Measurements from ENCODE around the gene KRTAP10-8. TPM values are rescaled to one million over a fixed set of nuclear protein-coding genes. Genes with fewer than 3 reads are reported as not detected.

KRTAP10-8 gene
- total RNA-seq, 1 experiment from 2014 or later: not detected

- H3K9me3 ChIP-seq (ENCODE audit: control insufficient read depth, insufficient read depth, low read depth, low read length): no peaks in the 10 kb centered on the region
- intact Hi-C loops (cut with micrococcal nuclease; ENCODE audit: unreplicated experiment): no loop called here
Measured at GRCh38 chr21:44589094-44589493, 22.8 kb upstream of the KRTAP10-8 start.

GRCh38 chr21:44589586-44590305 lies 22.1 kb upstream of the KRTAP10-8 start:
- ChIA-PET POLR2A (no interaction called here), CTCF (no interaction called here)
- intact Hi-C loops (cut with micrococcal nuclease; ENCODE audit: unreplicated experiment) (no loop called here), in situ Hi-C loops (cut with HindIII; ENCODE audit: low pct_unique_long_range_greater_than_20kb, low sequenced_read_pairs) (no loop called here)
- Histone ChIP-seq H3K36me3 (ENCODE audit: control insufficient read depth, insufficient read depth, low read length) (no peaks in the 10 kb centered on the region), H3K4me1 (ENCODE audit: control insufficient read depth, insufficient read depth, low read length) (no peaks in the 10 kb centered on the region), H3K27ac (ENCODE audit: low read length) (no peak overlapping the region), H3K27me3 (ENCODE audit: control insufficient read depth, insufficient read depth, low read length) (no peaks in the 10 kb centered on the region; the same call in none of the 2 replicates), H3K9me3 (ENCODE audit: control insufficient read depth, insufficient read depth, low read depth, low read length) (no peaks in the 10 kb centered on the region), H3K4me3 (ENCODE audit: low read depth in 2 of 2, low read length in 2 of 2) (no peak overlapping the region)
- TF ChIP-seq REST (IDR thresholded peaks at IDR 0.05; ENCODE audit: insufficient read depth in 1 of 2, low read depth in 2 of 2, low read length in 1 of 2) (no peak), CTCF (IDR thresholded peaks at IDR 0.05) (no peak), SIN3A (IDR thresholded peaks at IDR 0.05; ENCODE audit: borderline replicate concordance, insufficient read depth, low read depth, low read length) (no peak), TCF7L2 (IDR thresholded peaks at IDR 0.05; ENCODE audit: low read depth, low read length) (no peak), POLR2AphosphoS5 (IDR thresholded peaks at IDR 0.05; ENCODE audit: low read depth, low read length) (no peak)
- BruUV-seq (replicated peaks): no TSS peak
- ATAC-seq: peak; percentile 23; the same call in 1 of the 2 replicates
- DNase-seq (ENCODE audit: low read depth, low spot score): no peak

More at GRCh38 chr21:44589094-44589493, 22.8 kb upstream of the KRTAP10-8 start:
- in situ Hi-C loops (cut with HindIII; ENCODE audit: low pct_unique_long_range_greater_than_20kb, low sequenced_read_pairs): no loop called here
- Histone ChIP-seq H3K27me3 (ENCODE audit: control insufficient read depth, insufficient read depth, low read length) (peaks cover 4% of the 10 kb centered on the region), H3K36me3 (ENCODE audit: control insufficient read depth, insufficient read depth, low read length) (no peaks in the 10 kb centered on the region), H3K4me3 (ENCODE audit: low read depth in 2 of 2, low read length in 2 of 2) (no peak overlapping the region), H3K27ac (ENCODE audit: low read length) (no peak overlapping the region), H3K4me1 (ENCODE audit: control insufficient read depth, insufficient read depth, low read length) (no peaks in the 10 kb centered on the region)
- BruUV-seq (replicated peaks): no TSS peak
- TF ChIP-seq TCF7L2 (IDR thresholded peaks at IDR 0.05; ENCODE audit: low read depth, low read length): no peak
- TF ChIP-seq REST (IDR thresholded peaks at IDR 0.05; ENCODE audit: insufficient read depth in 1 of 2, low read depth in 2 of 2, low read length in 1 of 2): no peak
- TF ChIP-seq SIN3A (IDR thresholded peaks at IDR 0.05; ENCODE audit: borderline replicate concordance, insufficient read depth, low read depth, low read length): no peak
- no peak for TF ChIP-seq CTCF (IDR thresholded peaks at IDR 0.05)
- no peak for TF ChIP-seq POLR2AphosphoS5 (IDR thresholded peaks at IDR 0.05; ENCODE audit: low read depth, low read length)
- ATAC-seq (no peak), DNase-seq (ENCODE audit: low read depth, low spot score) (no peak)
- ChIA-PET POLR2A (no interaction called here), CTCF (no interaction called here)
